GM19467 (cell line): ENCODE results near the gene TNC.

Experiments
- ATAC-seq: cut with Tn5 transposase; IDR thresholded peaks from one replicate; pipeline ENCODE4 v1.9.1; 2021; ENCODE audit warnings: mild to moderate bottlenecking, moderate library complexity; ENCODE audit not compliant: unreplicated experiment

TNC gene

DNA sequence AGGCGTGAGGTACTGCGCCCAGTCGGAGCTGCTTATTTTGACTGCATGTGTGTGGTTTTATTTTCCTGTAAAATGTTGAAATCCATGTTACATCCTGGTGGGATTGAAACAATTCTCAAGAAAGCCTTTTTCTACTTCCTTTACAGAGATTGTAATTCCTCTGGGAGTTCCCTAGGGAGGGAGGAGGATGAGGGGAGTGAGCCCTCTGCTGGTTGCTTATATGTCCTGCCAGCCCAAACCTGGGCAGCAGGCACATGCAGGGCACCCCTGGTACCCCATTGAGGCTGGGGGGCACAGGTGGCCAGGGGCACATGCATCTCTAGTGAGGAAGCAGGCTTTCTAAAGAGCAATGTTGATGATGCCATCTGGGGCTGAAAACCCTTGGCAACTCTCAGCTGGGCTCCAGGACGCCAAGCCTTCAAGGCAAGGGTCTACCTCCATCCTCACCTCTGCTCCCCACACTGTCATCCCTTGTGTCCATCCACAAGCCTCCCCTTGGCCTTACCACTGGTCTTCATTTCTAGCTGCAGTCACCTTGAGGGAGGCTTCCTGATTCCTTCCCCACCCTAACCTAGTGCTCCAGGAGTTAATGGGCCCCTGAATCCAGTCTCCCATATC is 102.8 kb downstream of the TNC start:
- ATAC-seq, result no peak

DNA sequence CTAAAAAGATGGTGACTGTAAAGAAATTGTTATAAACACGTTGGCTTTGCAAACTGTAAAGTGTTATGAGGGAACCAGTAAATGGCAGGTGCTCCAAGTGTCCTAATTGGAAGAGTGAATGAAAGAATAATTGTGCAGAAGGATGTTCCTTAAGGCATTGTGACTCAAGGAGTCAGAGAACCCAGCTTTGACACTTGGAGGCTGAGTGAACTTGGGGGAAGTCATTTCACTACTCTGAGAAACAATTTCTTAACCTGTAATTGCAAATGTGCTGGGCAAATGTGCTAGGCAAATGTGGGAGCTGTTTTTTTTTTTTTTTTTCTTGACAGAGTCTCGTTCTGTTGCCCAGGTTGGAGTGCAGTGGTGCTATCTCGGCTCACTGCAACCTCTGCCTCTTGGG is 103.5 kb downstream of the TNC start:
- ATAC-seq, result no peak

DNA sequence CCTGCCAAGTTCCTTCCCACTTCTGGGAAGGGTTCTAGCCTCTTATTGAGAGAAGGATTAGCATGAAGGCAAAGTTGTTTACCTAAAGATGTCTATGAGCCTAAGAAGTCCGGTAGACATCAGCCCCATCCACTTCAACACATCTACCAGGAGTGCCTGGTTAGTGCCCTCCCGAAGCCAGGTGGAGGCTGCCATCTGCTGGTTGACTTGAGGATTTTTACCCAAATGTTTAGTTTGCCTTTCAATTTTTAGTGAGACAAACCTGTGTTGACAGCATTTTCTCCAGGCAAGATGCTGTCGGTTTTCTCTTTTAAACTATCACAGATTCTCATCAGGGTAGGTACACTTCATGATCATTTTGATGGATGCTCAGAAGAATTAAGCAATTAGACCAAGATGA is 104.0 kb downstream of the TNC start:
- no peak for ATAC-seq

DNA sequence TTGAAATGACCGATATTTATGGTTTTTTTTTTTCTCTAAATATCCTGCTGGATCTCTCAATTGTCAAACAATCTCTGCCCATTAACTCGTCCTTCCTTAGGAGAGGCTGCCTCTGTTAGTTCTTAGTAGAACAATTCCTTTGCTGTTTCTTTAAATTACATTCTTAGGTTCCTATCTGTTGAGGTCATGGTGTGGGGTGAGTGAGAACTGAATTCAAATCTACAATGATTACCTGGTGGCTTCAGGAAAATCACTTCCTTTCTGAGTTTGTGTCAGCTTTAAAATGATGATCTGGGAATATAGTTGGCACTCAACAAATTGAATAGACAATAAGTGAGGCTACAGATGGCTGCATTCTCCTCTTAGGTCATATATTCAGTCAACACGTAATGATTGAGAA is 105.5 kb downstream of the TNC start:
- no peak for ATAC-seq

DNA sequence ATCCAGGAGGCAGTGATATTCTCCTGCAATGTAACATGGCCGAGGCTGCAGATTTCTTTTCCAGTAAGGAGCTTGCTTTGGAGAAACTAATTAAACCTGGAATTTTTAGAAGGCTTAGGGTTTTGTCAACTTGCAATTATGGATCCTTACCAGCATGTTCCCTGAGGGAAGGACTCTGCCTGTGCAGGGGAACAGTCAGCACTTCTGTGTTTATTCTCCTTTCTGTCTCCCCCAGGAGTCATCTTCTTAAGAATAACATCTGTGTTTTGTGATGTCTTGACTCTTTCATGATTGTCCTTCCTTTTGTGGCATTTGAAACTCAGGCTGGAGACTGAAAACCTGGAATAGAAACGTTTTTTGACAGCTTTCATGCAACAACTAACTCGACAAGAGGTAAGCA is 107.1 kb downstream of the TNC start:
- ATAC-seq, result no peak

DNA sequence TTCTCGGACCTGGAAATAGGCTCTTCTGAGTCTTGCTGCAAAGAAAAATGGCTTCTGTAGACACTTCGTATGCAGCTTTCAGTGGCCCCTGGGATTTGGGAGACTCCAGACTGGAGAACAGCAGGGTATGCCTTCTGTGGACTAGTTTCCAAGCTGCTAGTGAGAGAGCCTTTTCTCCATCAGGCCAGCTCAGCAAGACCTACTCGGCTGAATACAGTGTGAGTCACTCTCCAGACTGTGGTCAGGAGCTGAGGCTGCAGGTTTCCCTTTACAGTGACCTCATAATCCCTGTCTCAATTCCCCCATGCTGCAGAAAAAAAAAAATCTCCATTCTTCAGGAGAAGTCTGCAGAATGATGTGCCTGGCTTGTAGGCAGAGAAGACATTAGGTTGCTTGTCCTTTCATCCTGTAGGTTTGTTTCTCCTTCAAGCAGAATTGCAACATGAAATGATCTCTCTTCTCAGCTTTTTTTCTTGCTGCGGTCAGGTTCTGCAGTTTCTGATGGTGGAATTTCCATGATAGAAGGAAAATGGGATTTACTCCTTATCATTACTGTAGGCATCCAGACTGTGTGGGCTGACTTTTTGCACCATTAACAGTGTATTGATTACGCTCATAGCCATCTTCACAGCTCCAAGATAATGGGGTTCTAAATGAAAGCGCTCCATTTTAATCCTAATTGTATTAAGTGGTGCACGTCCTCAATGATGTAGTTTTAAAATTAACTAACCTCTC is 109.3 kb downstream of the TNC start:
- no peak for ATAC-seq

DNA sequence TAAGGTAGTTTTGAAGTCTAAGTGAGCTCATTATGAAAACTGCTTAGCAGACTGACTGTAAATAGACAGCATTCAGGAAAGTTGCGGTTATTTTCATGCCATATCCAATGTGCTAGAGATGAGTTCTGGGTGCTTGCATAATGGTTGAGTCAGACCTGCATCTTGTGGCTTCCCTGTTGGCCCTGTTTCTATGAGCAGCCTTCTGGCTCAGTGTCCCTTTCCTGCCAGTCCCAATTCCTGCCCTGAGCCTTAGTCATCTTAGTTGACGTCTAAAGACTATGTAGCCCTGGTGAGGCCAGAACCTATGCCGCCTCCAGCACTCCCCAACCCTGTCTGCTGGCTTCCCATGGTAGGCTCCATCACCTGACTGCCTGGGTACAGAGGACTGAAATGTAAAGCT is 111.3 kb downstream of the TNC start:
- ATAC-seq, result no peak

DNA sequence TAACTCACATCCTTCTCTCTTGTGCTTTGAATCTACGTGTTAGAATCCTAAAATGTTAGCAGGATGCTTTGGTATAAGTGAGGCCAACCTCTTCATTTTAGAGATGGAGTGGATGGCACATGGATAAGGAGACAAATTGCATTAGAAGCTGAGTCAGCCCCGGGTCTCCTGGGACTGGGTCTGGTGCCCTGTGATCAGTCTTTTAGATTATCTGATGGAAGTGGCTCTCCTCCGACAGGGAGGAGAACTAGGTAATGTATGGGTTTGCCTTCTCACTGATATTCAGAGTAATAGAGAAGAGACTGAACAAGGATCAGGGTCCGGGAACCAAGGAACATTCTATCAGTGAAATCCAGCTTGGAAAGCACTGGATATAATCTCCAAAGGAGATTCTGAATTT is 112.6 kb downstream of the TNC start:
- ATAC-seq, result no peak

DNA sequence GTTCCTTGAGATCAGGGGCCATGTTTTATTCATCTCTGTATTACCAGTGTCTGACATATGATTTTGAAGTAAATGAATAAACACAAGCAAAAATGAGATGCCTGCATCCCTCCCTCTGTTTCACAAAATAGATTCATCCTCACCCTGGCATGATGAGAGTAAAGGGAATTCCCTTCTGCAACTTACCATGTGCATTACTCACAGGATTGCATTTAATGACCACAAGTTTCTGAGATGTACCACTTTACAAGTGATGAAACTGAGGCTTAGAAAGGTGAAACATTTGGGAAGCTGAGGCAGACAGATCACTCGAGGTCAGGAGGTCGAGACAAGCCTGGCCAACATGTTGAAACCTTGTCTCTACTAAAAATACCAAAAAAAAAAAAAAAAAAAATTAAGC is 113.4 kb downstream of the TNC start:
- ATAC-seq, result no peak

DNA sequence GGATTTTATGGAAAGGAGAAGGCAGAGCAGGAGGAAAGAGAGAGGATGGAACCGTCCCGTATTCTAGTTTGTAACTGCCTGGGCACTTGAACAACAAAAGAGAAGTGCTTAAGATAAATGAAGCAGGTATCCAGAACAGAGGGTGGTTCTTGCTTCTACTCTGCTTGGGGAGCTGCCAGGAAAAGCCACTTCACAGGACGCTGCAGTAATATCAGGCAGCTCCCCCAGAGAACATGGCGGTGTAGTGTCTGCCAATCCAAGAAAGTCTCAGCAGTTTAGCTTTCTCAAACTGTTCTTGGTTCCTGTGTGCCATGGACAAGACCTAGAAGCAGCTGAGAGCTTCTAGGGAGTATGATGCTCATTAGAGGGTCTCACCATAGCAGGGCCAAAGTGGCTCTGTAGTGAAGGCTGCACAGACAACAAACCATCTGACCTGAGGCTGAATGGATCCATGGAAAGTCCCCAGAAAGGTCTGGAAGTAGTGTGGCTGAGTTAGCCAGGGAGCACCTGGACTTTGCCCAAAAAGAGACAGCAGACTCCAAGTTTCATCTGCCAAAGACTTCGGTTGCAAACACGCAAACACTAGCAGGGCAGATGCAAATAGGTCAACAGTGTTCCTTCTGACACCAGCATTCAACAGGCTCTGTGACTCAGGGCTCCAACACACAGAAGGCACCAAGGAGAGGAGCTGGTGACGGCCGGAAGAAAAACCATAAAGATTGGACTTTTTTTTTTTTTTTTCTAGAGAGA is 115.4 kb downstream of the TNC start:
- no peak for ATAC-seq

DNA sequence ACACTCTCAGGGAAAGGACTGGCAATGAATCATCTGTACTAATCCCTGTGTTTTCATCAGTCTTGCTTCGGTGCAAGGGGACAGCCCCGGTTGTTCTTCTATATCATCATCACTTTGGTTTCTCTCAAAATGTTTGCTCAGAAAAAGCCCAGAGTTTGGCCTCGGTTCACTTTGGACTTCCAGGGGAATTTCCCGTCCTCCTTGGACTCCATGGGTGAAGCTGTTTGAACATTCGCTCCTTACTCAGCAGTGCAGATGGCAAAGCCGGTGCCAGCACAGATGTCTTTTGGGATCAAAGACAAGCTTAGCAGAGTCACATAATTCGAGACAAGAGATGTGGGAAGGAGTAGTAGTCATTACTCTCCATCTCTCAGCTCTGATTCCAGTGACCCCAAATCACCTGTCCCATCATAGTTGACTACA is 117.7 kb downstream of the TNC start:
- ATAC-seq, result no peak

DNA sequence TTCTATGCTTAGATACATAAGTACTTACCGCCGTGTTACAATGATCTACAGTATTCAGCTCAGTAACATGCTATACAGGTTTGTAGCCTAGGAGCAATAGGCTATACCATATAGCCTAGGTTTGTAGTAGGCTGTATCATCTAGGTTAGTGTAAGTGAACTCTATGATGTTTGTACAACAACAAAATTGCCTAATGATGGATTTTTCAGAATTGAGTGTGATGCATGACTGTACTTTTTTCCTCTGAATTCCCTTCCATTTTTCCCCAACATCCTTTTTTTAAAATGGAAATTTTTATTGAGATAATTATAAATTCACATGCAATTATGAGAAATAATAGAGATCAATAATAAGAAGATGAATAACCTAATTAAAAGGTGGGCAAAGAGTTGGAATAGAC is 119.6 kb downstream of the TNC start:
- ATAC-seq, result no peak

DNA sequence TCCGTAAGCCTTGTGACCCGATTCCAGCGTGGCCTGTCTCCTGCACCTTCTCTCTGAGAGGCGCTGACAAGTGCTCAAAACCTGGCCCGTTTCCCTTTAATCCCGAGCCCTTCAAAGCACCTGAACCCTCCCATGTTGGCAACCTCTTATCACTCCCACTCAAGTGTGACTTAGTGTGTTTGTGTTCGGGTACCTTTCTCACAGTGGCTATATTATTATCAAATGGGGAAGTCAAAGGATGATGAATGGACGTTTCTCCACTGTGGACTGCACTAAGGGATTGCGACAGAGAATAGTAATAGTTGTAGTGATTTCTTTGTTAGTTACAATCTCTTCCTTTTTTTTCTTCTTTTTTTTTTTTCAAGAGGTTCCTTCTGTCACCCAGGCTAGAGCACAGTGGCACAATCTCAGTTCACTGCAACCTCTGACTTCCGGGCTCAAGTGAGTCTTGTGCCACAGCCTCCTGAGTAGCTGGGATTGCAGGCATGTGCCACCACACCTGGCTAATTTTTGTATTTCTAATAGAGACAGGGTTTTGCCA is 122.2 kb downstream of the TNC start:
- no peak for ATAC-seq

DNA sequence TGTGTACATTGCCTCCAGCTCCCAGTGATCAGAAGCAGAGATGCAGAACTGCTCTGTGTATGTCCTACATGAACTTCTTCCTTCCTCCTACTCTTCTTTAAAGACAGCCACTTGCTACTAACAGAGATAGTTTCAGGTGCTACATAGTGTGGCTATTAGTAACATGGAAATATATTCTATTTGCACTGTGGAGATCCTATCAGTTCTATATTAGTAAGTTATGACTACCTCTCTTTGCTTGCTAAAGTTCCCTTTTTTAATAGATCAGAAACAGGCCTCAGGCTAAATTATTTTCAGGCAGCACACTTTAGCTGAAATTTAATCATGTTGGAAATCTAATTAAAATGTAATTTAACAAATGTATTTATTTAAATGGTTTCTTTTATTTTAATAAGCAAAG is 123.2 kb downstream of the TNC start:
- no peak for ATAC-seq

DNA sequence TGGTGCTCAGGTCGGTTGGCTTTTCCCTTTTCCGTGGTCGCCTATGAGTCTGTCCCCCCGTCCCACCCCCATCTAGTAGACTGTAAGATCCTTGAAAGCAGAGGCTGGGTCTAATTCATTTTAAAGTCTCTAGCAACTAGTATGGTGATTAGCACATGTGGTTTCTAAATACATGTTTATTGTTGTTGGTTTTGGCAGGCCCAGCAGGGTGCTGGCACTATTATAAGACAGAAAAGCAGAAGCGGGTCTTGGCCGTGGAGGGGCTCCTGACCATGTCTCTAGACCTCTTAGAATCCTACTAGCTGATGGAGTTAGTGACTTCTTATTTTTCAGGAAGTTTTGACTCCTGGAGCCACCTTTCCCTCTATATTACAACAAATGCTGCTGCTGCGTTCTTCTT is 126.1 kb downstream of the TNC start:
- no peak for ATAC-seq

DNA sequence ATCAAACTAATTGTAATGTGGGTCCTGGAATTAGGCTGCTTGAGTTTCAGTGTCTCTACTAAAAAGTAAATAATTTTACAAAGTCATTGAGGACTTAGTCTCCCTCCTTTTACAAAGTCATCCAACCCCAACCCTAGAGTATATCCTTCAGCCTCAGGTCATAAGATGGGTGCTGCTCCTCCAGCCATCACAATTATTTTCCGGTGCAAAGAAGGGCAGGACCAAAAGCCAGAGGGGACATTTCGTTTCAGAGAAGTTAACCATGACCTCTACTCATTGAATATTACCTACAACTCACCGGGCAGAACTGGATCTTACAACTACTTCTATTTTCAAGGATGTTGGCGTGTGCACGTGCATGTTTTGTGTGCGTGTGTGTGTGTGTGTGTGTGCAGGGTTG is 127.1 kb downstream of the TNC start:
- no peak for ATAC-seq

DNA sequence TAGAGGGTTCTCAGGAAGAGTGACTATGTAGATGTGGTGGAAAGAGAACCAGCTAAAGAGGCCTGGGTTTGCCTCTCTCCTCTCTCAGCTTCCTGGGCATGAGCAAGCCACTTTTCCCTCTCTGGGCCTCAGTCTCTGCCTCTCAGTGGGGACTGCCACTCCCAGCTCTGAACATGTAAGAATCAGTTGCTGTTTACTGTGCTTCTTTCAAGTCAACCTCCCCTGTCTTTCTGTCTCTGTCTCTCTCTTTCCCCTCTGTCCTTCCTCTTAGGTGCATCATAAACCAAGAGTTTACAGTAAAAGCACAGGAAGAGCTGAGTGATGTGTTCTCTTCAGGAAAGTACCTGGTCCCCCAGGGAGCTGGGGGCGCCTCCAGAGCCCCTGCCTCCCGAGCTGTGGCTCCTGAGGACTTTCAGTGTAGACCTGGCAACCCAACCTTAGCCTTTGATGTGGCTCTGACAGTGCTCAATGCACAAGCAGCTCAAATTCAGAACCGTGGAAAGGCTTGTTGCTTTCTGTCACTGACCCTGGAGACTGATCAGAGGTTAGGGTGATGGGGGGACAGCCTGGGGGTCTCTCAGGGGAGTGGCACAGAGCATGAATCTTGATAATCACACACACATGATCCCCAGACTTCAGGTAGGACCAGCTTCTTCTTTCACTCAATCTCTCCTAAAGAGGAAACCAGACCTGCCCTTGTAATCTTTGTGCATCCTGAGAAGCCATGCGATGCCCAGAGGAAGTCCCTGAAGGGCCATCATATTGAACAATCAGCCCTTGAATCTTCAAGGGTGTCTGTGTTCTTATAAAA is 128.2 kb downstream of the TNC start:
- peak; percentile 44 for ATAC-seq

DNA sequence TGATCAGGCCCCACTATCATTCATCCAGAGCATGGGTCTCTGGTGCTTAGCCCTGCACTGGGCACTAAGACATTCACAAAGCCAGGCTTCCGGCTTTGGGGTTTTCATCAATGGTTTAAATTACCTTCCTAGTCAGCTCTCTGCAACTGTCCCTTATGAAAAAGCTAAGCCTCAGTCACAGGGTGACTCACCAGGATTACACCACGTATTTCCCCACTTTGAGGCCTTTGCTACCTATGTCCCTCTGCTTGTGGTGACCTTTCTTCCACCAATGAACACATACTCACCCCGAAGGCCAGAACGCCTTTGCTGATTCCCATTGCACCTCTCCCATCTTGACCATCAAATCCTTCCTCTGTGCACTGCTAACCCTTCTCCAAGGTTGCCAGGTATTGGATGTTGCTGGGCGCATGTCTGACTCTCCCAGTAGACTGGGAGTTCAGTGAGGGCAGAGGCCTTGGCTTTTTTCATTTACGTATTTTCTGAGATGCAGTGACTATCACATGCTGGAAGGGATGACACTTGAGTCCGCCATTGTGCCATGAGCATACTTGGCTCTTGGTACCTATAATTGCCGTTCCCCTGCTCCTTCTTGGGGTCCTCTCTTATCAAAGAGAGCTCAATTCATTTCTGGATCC is 128.9 kb downstream of the TNC start:
- peak; percentile 52 for ATAC-seq

DNA sequence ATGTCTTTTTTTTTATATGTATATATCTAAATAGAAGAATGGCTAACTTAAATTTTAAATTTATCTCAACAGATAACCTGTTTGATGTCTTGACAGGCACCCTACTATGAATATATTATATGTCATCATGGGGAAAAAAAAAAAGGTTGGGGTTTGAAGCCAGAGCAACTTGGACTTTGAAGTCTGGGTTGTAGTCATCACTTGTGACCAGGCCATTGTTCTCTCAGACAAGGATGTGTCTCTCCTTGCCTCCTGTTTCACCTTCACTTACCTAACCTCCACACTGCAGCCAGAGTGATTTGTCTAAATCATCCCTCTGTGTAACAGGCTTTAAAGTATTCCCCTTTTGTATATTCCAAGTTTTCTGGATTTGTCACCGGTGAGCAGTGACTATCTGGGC is 130.8 kb downstream of the TNC start:
- ATAC-seq, result no peak

DNA sequence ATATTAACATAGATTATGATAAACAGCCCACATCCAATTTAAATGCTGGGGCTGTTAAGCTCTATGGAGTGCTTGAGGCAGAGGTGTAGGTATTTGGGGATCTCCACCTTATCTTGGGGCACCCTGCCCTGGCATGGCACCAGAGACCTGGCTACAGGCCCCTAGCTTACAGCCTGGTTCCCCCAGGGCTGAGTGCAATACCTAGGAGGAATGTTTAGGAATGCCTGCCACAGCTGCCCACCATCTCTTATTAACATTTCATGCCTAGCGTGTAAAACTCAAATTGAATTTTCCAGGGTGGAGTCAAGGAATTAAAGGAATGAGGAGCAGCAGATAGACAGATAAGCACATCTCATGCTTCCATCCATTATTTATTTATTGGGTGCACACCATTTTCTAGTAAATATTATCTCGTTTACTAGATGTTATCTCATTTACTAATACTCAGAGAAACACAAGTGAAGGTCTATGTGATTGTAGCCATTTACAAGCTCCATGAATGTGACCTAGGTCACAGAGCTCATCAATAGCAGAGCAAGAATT is 131.9 kb downstream of the TNC start:
- no peak for ATAC-seq
